HG03103 (cell line): ENCODE measurements around the gene ARL6IP1.
A peak's percentile ranks its signal among the peaks of the same experiment; 100 is the strongest.
"Not testable (repeated sequence)": the region's sequence is repeated elsewhere in the genome, so short reads cannot be mapped to it uniquely, and the experiment has no call there.

Experiments
- ATAC-seq: cut with Tn5 transposase; IDR thresholded peaks from one replicate; pipeline ENCODE4 v1.9.1; 2021; ENCODE audit warnings: low read depth; ENCODE audit not compliant: unreplicated experiment

Gene ARL6IP1

GRCh38 chr16:18767217-18767616, 34.1 kb downstream of the ARL6IP1 start:
- not testable (repeated sequence) for ATAC-seq

- ATAC-seq, result peak; percentile 57
These were observed 38.6 kb downstream of the ARL6IP1 start for GRCh38 chr16:18762713-18763112.

- ATAC-seq, result not testable (repeated sequence)
These were observed 41.5 kb downstream of the ARL6IP1 start for GRCh38 chr16:18759598-18760520.

DNA sequence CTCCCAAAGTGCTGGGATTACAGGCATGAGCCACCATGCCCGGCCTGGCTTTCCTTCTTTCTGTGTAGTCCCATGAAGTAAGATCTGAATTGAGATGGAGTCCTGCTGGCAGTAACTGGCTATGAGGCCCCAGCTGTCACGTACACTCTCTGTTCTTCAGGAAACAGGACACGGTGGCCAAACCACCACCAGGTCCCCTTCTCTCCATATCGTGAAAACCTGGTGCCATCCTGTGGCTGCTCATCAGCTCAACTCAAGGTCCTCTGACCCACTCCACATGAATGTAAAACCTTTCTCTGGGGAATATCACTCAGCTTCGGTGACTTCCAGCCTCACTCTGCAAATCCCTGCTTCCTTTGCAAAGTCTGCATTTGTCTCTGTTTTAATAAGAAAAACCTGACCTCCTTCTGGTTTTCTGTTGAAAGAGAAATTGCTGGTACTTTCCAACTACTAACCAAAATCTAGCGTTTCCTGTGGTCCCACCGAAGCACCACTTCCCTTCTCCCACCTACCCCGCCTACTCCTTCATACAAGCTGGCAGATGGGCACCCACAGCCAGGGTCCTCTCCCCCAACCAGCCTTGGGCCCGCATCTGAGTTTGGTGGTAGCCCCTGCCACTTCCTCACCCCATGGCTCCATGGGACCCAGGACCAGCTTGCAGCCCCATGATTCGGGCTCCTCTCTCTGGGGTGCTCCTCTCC, 43.2 kb downstream of the ARL6IP1 start:
- not testable (repeated sequence) for ATAC-seq

DNA sequence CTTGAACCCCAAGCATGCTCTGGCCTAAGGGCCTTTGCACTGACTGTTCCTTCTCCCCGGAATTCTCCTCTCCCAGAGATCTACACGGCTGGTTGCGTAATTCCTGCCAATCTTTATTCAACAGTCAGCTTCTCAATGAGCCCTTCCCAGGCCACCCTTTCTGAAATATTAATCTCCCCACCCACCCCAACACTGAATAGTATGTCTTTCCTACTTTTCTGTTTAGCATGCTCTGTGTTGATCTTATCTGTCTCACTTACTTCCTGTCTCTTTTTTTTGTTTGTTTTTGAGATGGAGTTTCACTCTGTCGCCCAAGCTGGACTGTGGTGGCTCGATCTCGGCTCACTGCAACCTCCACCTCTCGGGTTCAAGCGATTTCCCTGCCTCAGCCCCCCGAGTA, 44.7 kb downstream of the ARL6IP1 start:
- ATAC-seq, result not testable (repeated sequence)

GRCh38 chr16:18742870-18743269, 58.5 kb downstream of the ARL6IP1 start:
- not testable (repeated sequence) for ATAC-seq
